Astrocyte (in vitro differentiated cells and primary cell): ENCODE measurements around the gene ST8SIA2. TPM values are rescaled to one million over a fixed set of nuclear protein-coding genes. Genes with fewer than 3 reads are reported as not detected.

Experiments used
- DNase-seq: peaks from one replicate; pipeline ENCODE4 v3.0.0-alpha.2; 2010; ENCODE audit warnings: low read depth
- FAIRE-seq: peaks from 2 replicates; lab custom pipeline; 2011; peaks lifted over from hg19 to GRCh38; lab: Jason Lieb, UNC
- H2AFZ ChIP-seq: 2 replicates; pipeline ENCODE4 v1.6.0; 2012; ENCODE audit warnings: low read depth, low read length, inconsistent platforms
- H3K27ac ChIP-seq: 2 replicates; pipeline ENCODE4 v1.5.1; 2011; ENCODE audit warnings: low read depth, low read length, inconsistent platforms
- H3K27me3 ChIP-seq: 2 replicates; pipeline ENCODE4 v1.6.0; 2011; ENCODE audit warnings: low read length, inconsistent platforms; ENCODE audit not compliant: insufficient read depth
- H3K36me3 ChIP-seq: 2 replicates; pipeline ENCODE4 v1.5.1; 2011; ENCODE audit warnings: low read length, inconsistent platforms; ENCODE audit not compliant: insufficient read depth
- H3K4me1 ChIP-seq: 2 replicates; pipeline ENCODE4 v1.5.1; 2011; ENCODE audit warnings: low read length, inconsistent platforms; ENCODE audit not compliant: insufficient read depth
- H3K4me2 ChIP-seq: 2 replicates; pipeline ENCODE4 v1.6.0; 2012; ENCODE audit warnings: low read length, inconsistent platforms
- H3K4me3 ChIP-seq: 2 replicates; pipeline ENCODE4 v1.5.1; 2011; ENCODE audit warnings: low read depth, mild to moderate bottlenecking, low read length, inconsistent platforms; ENCODE audit not compliant: insufficient read depth
- H3K79me2 ChIP-seq: 2 replicates; pipeline ENCODE4 v1.6.0; 2012; ENCODE audit warnings: mild to moderate bottlenecking, low read length, inconsistent platforms; ENCODE audit not compliant: insufficient read depth
- H3K9ac ChIP-seq: 2 replicates; pipeline ENCODE4 v1.6.0; 2012; ENCODE audit warnings: mild to moderate bottlenecking, low read length, inconsistent platforms
- H3K9me3 ChIP-seq: 2 replicates; pipeline ENCODE4 v1.5.1; 2012; ENCODE audit warnings: low read depth, mild to moderate bottlenecking, low read length, inconsistent platforms; ENCODE audit not compliant: insufficient read depth
- H4K20me1 ChIP-seq: 2 replicates; pipeline ENCODE4 v1.6.0; 2012; ENCODE audit warnings: low read length, inconsistent platforms; ENCODE audit not compliant: insufficient read depth
- H3K27ac Mint-ChIP-seq: one replicate; pipeline ENCODE4 v1.8.0; 2021; ENCODE audit warnings: mild to moderate bottlenecking, mixed read lengths; ENCODE audit not compliant: unreplicated experiment
- H3K27me3 Mint-ChIP-seq: one replicate; pipeline ENCODE4 v1.8.0; 2021; ENCODE audit warnings: low read depth, mixed read lengths; ENCODE audit not compliant: unreplicated experiment
- H3K36me3 Mint-ChIP-seq: one replicate; pipeline ENCODE4 v1.8.0; 2021; ENCODE audit warnings: low read depth, mixed read lengths; ENCODE audit not compliant: unreplicated experiment
- H3K4me1 Mint-ChIP-seq: one replicate; pipeline ENCODE4 v1.8.0; 2021; ENCODE audit warnings: low read depth, mixed read lengths; ENCODE audit not compliant: unreplicated experiment
- H3K4me3 Mint-ChIP-seq: one replicate; pipeline ENCODE4 v1.8.0; 2021; ENCODE audit warnings: mild to moderate bottlenecking, moderate library complexity, mixed read lengths; ENCODE audit not compliant: unreplicated experiment
- H3K9me3 Mint-ChIP-seq: one replicate; pipeline ENCODE4 v1.8.0; 2021; ENCODE audit warnings: mild to moderate bottlenecking, mixed read lengths; ENCODE audit not compliant: unreplicated experiment
- CTCF ChIP-seq: IDR thresholded peaks from 2 replicates; pipeline ENCODE4 v1.5.1; 2011; ENCODE audit warnings: low read depth, mild to moderate bottlenecking, inconsistent platforms, low read length, moderate library complexity; ENCODE audit not compliant: insufficient read depth
- EZH2 ChIP-seq: IDR thresholded peaks from 2 replicates; pipeline ENCODE4 v1.6.1; 2012; ENCODE audit warnings: mild to moderate bottlenecking, low read length, inconsistent platforms; ENCODE audit not compliant: insufficient read depth
- total RNA-seq: library from RNA; stranded (reverse); gene quantifications from 2 replicates; pipeline ENCODE4 v1.2.1, GENCODE V29; 2021

Gene ST8SIA2
- total RNA-seq, 1 donor from 2014 or later = 8.6 TPM

- Histone ChIP-seq H2AFZ (peak overlapping the region; percentile 85), H3K27me3 (peaks cover 23% of the 10 kb centered on the region), H3K4me1 (peaks cover 7% of the 10 kb centered on the region), H4K20me1 (peaks cover 3% of the 10 kb centered on the region), H3K4me2 (peak overlapping the region; percentile 95), H3K4me3 (peak overlapping the region; percentile 65), H3K27ac (no peak overlapping the region), H3K79me2 (peaks cover 25% of the 10 kb centered on the region), H3K36me3 (no peaks in the 10 kb centered on the region), H3K9me3 (no peaks in the 10 kb centered on the region), H3K9ac (peak overlapping the region; percentile 69)
- peak overlapping the region; percentile 83 for H3K4me3 Mint-ChIP-seq
- FAIRE-seq = no peak
- peaks cover 3% of the 10 kb centered on the region for H3K36me3 Mint-ChIP-seq
- H3K9me3 Mint-ChIP-seq = no peaks in the 10 kb centered on the region
- peaks cover 60% of the 10 kb centered on the region for H3K27me3 Mint-ChIP-seq
- TF ChIP-seq EZH2 (no peak), CTCF (no peak)
- no peaks in the 10 kb centered on the region for H3K4me1 Mint-ChIP-seq
- no peak for DNase-seq
- H3K27ac Mint-ChIP-seq = no peak overlapping the region
Measured at GRCh38 chr15:92395098-92395635, 1.5 kb downstream of the ST8SIA2 start.

GRCh38 chr15:92399271-92399950, 5.7 kb downstream of the ST8SIA2 start:
- H3K27me3 ChIP-seq = no peaks in the 10 kb centered on the region
- H3K4me1 ChIP-seq = peaks cover 7% of the 10 kb centered on the region
- H3K9me3 ChIP-seq = no peaks in the 10 kb centered on the region
- Mint-ChIP-seq H3K36me3 (peaks cover 6% of the 10 kb centered on the region), H3K9me3 (no peaks in the 10 kb centered on the region), H3K27ac (no peak overlapping the region), H3K4me1 (no peaks in the 10 kb centered on the region), H3K27me3 (peaks cover 40% of the 10 kb centered on the region), H3K4me3 (no peak overlapping the region)
- no peak overlapping the region for H3K4me2 ChIP-seq
- no peak overlapping the region for H3K4me3 ChIP-seq
- FAIRE-seq = no peak
- no peak overlapping the region for H3K9ac ChIP-seq
- H3K27ac ChIP-seq = no peak overlapping the region
- peaks cover 24% of the 10 kb centered on the region for H3K79me2 ChIP-seq
- TF ChIP-seq CTCF (no peak), EZH2 (no peak)
- no peaks in the 10 kb centered on the region for H3K36me3 ChIP-seq
- no peak for DNase-seq
- no peak overlapping the region for H2AFZ ChIP-seq
- peaks cover 3% of the 10 kb centered on the region for H4K20me1 ChIP-seq

GRCh38 chr15:92400573-92400972, 6.9 kb downstream of the ST8SIA2 start:
- Mint-ChIP-seq H3K27me3 (peaks cover 37% of the 10 kb centered on the region), H3K4me3 (no peak overlapping the region), H3K36me3 (peaks cover 6% of the 10 kb centered on the region), H3K4me1 (no peaks in the 10 kb centered on the region), H3K27ac (no peak overlapping the region), H3K9me3 (no peaks in the 10 kb centered on the region)
- H3K4me2 ChIP-seq = no peak overlapping the region
- H3K4me3 ChIP-seq = no peak overlapping the region
- DNase-seq = no peak
- no peak for FAIRE-seq
- no peaks in the 10 kb centered on the region for H3K36me3 ChIP-seq
- H4K20me1 ChIP-seq = peaks cover 3% of the 10 kb centered on the region
- no peaks in the 10 kb centered on the region for H3K9me3 ChIP-seq
- no peaks in the 10 kb centered on the region for H3K27me3 ChIP-seq
- H3K4me1 ChIP-seq = peaks cover 4% of the 10 kb centered on the region
- H2AFZ ChIP-seq = no peak overlapping the region
- H3K27ac ChIP-seq = no peak overlapping the region
- H3K79me2 ChIP-seq = peaks cover 16% of the 10 kb centered on the region
- TF ChIP-seq EZH2 = no peak
- no peak for TF ChIP-seq CTCF
- H3K9ac ChIP-seq = no peak overlapping the region
